Fibroblast of lung (primary cell): ENCODE results near the gene PDILT. TPM values are rescaled to one million over a fixed set of nuclear protein-coding genes. Genes with fewer than 3 reads are reported as not detected.
"Not testable (repeated sequence)": the region's sequence is repeated elsewhere in the genome, so short reads cannot be mapped to it uniquely, and the experiment has no call there.

ENCODE experiments used
- DNase-seq, 2 donors: peaks; one replicate each; pipeline versions ENCODE4 v3.0.0 to v3.0.0-alpha.2; 2010; ENCODE audit warnings: low read depth in 2 of 2
- H2AFZ ChIP-seq: 2 replicates; pipeline ENCODE4 v1.5.1; 2012; ENCODE audit warnings: low read length, control low read depth, inconsistent platforms
- H3K27ac ChIP-seq: 2 replicates; pipeline ENCODE4 v1.5.1; 2011; ENCODE audit warnings: low read length, control low read depth; ENCODE audit not compliant: insufficient read depth
- H3K27me3 ChIP-seq: 2 replicates; pipeline ENCODE4 v1.5.1; 2011; ENCODE audit warnings: mild to moderate bottlenecking, low read length; ENCODE audit not compliant: control insufficient read depth, insufficient read depth
- H3K36me3 ChIP-seq: 2 replicates; pipeline ENCODE4 v1.5.1; 2011; ENCODE audit warnings: low read length; ENCODE audit not compliant: control insufficient read depth, insufficient read depth
- H3K4me1 ChIP-seq: 2 replicates; pipeline ENCODE4 v1.5.1; 2011; ENCODE audit warnings: low read length; ENCODE audit not compliant: control insufficient read depth, insufficient read depth; ENCODE audit errors: extremely low read depth
- H3K4me2 ChIP-seq: 2 replicates; pipeline ENCODE4 v1.5.1; 2011; ENCODE audit warnings: low read length, control low read depth; ENCODE audit not compliant: insufficient read depth; ENCODE audit errors: extremely low read depth
- H3K4me3 ChIP-seq, 4 experiments: fragments of 200-600 bp in 1 of 4; sonication (generic) in 1 of 4; replicated peaks in 1 of 4; 2 replicates each; pipeline ENCODE4 v1.5.1; 2011 to 2016; ENCODE audit warnings: low read length in 4 of 4, low read depth in 3 of 4, mild to moderate bottlenecking in 3 of 4, control low read depth in 2 of 4, inconsistent platforms in 1 of 4, mixed read lengths in 1 of 4; ENCODE audit not compliant: insufficient read depth in 1 of 4; ENCODE audit errors: control extremely low read depth in 1 of 4
- H3K79me2 ChIP-seq: 2 replicates; pipeline ENCODE4 v1.5.1; 2012; ENCODE audit warnings: mild to moderate bottlenecking, low read length, inconsistent platforms; ENCODE audit not compliant: control insufficient read depth, insufficient read depth
- H3K9ac ChIP-seq: 2 replicates; pipeline ENCODE4 v1.5.1; 2011; ENCODE audit warnings: mild to moderate bottlenecking, low read length, control low read depth; ENCODE audit not compliant: insufficient read depth
- H3K9me3 ChIP-seq: 2 replicates; pipeline ENCODE4 v1.5.1; 2012; ENCODE audit warnings: low read depth, low read length; ENCODE audit not compliant: control insufficient read depth, insufficient read depth
- H4K20me1 ChIP-seq: 2 replicates; pipeline ENCODE4 v1.5.1; 2011; ENCODE audit warnings: low read length; ENCODE audit not compliant: control insufficient read depth, insufficient read depth; ENCODE audit errors: extremely low read depth
- CTCF ChIP-seq, 2 donors: IDR thresholded peaks in 1 of 2; conservative IDR thresholded peaks in 1 of 2; 1 replicate in 1 of 2; 2 replicates in 1 of 2; pipeline ENCODE4 v1.5.1; 2011 to 2012; ENCODE audit warnings: low read length in 2 of 2, control low read depth in 1 of 2, inconsistent platforms in 1 of 2, low read depth in 1 of 2, mild to moderate bottlenecking in 1 of 2
- EZH2 ChIP-seq: IDR thresholded peaks from 2 replicates; pipeline ENCODE4 v1.5.1; 2012; ENCODE audit warnings: low read length, control low read depth, mild to moderate bottlenecking; ENCODE audit errors: missing control alignments
- polyA plus RNA-seq, 2 donors: library from polyadenylated mRNA; depleted of rRNA in 1 of 2; stranded (reverse) in 1 of 2; unstranded in 1 of 2; fragments of >200 nt; gene quantifications; 2 replicates each; pipeline ENCODE4 v1.2.1, GENCODE V29; 2011 to 2012; ENCODE audit warnings: missing spikeins in 1 of 2
- total RNA-seq: library from RNA; depleted of rRNA; stranded (reverse); fragments of >200 nt; gene quantifications from 2 replicates; pipeline ENCODE4 v1.2.1, GENCODE V29; 2014

Gene PDILT
- total and polyA plus RNA-seq, 2 donors (not counting 1 experiment from before 2014, with no cell fraction given): not detected

DNA sequence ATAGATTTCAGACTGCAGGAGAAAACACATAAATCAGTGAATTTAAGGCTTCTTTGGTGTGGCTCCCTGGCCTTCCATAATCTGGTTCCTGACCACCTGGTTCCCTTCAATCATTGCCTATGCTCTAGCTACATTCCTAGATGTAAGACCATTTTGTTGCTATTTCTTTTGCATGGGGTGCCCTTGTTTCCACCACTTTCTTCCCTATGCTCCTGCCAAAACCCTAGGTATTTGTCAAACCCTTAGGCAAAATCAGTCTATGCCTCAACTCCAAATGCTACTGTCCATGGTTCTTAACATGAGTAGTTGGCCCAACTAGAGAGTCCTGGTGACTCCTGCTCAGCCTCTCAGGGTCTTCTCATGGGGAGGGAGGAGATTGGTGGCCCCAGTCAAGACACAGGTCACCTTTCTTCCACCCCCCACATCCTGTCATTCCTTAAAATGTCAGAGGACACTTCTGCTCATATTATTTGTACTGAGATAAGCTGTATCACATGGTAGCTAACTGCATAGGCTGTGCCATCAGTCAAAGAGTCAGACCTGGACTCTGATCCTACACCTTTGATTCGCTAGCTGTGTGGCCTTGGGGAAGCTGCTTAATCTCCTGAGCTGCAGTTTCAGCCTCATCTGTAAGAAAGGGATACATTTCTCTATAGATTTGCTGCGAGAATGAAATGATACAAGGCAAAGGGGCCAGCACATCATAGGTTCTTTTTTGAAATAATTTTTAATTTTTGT, 19.8 kb upstream of the PDILT start:
- H3K9me3 ChIP-seq: no peaks in the 10 kb centered on the region
- H3K4me2 ChIP-seq: no peak overlapping the region
- no peaks in the 10 kb centered on the region for H3K4me1 ChIP-seq
- H3K4me3 ChIP-seq: no peak overlapping the region
- no peaks in the 10 kb centered on the region for H3K36me3 ChIP-seq
- no peak overlapping the region for H3K9ac ChIP-seq
- no peaks in the 10 kb centered on the region for H3K79me2 ChIP-seq
- no peak overlapping the region for H2AFZ ChIP-seq
- no peaks in the 10 kb centered on the region for H3K27me3 ChIP-seq
- no peak overlapping the region for H3K27ac ChIP-seq
- no peaks in the 10 kb centered on the region for H4K20me1 ChIP-seq
- TF ChIP-seq EZH2 (no peak), CTCF (conservative IDR thresholded peaks at IDR 0.05 in 1 of 2, IDR thresholded peaks at IDR 0.05 in 1 of 2; ENCODE audit: low read depth in 1 of 2, low read length in 2 of 2) (no peak)
- DNase-seq: no peak

DNA sequence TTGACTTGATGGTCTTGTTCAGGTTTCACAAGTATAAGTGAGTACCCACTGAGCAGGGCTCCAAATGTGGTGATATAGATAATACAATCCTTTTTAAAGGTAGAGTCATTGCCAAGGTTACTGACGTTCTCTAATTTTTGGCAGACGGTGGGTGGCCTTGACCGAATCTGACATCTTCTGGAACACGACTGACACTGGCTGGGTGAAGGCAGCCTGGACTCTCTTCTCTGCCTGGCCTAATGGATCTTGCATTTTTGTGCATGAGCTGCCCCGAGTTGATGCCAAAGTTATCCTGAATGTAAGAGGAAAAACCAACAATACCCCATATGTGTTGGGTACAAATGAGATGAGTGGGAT, 19.2 kb upstream of the PDILT start:
- not testable (repeated sequence) for H3K9ac ChIP-seq, H3K9me3 ChIP-seq, H2AFZ ChIP-seq, H3K27ac ChIP-seq, H3K4me1 ChIP-seq, H3K36me3 ChIP-seq, H3K4me2 ChIP-seq, H3K79me2 ChIP-seq, H3K4me3 ChIP-seq, DNase-seq, H3K27me3 ChIP-seq, H4K20me1 ChIP-seq

DNA sequence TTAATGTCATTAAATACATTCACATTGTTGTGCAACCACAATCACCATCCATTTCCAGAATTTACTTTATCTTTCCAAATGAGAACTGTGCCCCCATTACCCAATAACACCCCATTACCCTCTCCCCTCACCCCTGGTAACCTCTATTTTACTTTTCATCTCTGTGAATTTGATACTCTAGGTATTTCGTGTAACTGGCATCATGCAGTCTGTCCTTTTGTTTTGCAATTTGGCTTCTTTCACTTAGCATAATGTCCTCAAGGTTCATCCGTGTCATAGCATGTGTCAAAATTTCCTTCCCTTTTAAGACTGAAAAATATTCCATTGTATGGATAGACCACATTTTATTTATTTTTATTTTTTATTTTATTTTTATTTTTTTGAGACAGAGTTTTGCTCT, 17.2 kb upstream of the PDILT start:
- H3K36me3 ChIP-seq, H4K20me1 ChIP-seq, DNase-seq, H3K27ac ChIP-seq, H3K79me2 ChIP-seq, H3K27me3 ChIP-seq, H2AFZ ChIP-seq, H3K4me3 ChIP-seq, H3K4me2 ChIP-seq, H3K9ac ChIP-seq, H3K9me3 ChIP-seq, H3K4me1 ChIP-seq: not testable (repeated sequence)

DNA sequence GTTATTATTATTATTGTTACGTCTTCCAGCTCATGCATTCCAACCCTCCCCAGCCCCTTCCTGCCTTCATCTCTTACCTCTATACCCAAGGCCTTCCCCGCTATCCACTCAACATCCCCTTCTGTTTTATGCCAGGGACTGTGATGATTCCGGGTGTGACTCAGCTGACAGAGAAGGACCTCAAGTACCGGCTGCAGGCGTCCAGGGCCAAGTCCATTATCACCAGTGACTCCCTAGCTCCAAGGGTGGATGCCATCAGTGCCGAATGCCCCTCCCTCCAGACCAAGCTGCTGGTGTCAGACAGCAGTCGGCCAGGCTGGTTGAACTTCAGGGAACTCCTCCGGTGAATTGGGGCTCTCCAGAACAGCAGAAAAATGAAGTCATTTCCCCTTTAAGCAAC, 14.6 kb upstream of the PDILT start:
- not testable (repeated sequence) for H3K4me3 ChIP-seq, H3K9me3 ChIP-seq, H3K4me1 ChIP-seq, H2AFZ ChIP-seq, DNase-seq, H3K27me3 ChIP-seq, H3K27ac ChIP-seq, H3K9ac ChIP-seq, H3K4me2 ChIP-seq, H4K20me1 ChIP-seq, H3K79me2 ChIP-seq, H3K36me3 ChIP-seq
